Measurements from ENCODE around the gene RNH1.

RNH1 gene

DNA sequence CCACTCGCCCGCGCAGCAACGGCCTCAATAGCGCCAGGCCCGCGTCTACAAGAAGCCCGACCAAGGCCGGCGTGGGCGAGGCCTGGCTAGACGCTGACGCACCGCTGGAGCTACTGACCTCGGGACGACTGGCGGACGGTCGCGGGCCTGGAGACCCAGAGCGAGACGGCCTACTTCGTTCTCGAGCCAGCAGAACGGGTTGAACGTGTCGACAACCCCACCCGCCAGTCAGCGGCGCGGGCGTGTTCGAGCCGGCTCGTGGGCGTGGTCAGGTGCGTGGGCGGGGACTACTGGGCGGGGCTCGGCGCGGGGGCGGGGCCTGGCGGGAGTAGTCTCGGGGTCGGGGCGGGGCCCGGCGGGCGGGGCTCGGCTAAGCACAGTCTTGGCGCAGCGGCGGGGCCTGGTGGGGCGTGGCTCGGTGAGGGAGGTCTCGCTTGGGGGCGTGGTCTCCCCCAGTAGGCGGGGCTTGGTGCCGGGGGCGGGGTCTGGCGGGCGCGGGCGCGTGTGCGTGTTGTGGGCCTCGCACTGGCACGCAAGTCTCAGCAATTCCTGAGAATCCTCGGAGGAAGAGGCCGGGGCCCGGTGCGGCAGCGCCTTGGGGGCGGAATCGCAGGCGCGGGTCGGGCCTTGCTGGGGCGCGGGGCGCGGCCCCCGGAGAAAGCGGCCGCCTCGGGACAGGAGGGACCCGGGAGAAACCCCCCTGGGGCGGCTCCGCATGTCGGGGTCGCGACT, at the start of gene RNH1:
RNH1 (minus strand) TSS at position 248 of the 732 bp plus-strand sequence. CDS start 5,080 bp downstream, outside the sequence.
- peak; percentile 97 for DNase-seq (ENCODE audit: low spot score)

DNA sequence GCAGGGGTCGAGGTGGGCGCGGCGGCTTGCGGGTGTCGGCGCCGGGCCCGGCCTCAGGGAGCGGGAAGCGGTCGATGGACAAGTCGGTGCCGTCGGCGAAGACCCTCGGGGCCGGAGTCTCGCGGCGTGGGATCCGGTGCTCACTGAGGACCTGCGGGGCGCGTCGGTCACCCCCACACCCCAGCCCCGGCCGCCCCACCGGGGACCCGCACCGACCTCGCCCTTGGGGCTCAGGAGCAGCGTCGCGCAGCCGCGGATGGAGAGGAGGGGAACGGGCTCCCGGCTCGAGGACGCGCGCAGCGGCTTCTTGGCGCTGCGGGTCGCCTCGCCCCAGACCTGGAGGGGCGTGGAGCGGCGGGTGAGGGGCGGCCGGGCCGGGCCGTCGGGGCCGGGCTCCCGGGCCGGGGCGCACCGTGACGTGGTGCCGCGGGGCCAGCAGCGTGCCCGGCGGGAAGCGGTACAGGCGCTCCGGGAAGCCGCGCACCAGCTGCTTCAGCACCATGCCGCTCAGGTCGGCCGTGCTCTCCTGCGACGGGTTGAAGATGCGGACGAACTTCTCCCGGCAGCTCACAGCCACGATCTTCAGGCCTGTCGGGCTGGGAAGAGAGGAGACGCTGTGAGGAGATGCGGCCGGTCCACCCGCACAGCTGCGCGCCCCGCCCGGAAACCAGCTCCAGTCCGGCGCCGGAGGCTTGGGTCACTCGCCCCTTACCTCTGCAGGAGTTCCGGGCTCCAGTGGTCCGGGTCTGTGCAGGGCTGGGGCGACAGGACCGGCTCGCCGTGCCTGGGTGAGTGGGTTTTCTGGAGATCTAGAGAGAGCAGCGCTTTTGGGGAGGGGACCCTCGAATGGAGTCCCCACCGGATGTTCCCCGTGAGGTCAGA, 49.0 kb upstream of the RNH1 start:
- no peak for DNase-seq (ENCODE audit: low spot score)

DNA sequence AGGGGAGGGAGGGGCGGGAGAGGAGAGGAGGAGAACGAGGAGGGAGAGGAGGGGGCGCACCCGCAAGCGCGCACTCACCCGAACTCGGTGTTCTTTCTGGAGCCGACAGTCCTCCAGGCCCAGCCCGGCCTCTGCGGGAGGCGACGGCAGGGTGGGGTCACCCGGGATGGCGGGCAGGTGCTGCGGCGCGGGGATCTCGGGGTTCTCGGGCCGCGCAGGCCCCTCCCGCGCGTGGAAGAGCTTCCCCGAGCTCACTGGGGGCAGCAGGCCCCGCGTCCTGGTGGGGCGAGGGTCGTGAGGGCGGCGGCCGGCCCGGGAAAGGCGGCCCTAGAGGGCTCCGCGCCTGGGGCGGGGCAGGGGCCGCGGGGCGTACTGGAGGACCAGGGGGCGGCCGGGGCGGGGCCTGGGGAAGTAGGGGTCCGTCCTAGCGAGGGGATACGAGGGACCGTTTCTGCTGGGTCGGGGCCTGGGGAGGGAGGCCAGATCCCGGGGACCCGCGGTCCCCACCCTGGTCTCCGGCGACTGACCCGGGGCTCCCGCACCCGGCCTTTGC, 48.3 kb upstream of the RNH1 start:
- no peak for DNase-seq (ENCODE audit: low spot score)

DNA sequence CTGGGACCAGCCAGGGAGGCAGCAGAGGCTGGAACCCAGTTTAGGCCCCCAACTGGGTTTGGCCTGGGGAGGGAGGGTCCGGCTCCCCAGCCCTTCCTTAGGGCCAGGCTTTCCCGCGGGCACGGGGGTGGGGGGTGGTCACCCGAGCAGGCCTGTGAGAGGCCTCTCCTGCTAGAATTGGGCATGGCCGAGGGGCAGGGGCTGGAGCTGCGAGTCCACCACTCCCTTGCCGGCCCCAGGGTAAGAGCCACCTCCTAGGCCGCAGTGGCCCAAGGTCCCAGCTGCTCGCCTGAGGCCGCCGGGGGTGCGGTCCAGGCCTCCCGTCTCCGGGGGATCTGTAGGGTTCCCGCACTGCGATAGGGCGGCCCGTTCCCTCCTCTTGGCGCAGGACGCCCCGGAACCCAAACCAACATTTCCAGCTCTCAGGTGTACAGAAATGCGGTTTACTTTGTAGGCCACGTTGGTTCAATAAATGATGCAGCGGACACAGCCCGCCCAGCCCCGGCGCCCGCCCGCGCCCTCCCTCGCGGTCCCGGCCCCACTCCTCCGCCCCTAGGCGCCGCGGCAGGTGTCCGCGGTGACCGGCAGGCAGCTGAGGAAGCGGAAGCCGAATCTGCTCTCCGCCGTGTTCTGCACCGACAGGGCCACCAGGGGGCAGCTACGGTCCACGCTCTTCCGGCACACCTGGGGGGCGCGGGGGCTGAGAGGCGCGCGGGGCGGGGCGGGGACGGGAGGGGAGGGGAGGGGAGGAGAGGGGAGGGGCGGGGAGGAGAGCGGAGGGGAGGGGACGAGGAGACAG, 47.6 kb upstream of the RNH1 start:
- peak; percentile 28 for DNase-seq (ENCODE audit: low spot score)

DNA sequence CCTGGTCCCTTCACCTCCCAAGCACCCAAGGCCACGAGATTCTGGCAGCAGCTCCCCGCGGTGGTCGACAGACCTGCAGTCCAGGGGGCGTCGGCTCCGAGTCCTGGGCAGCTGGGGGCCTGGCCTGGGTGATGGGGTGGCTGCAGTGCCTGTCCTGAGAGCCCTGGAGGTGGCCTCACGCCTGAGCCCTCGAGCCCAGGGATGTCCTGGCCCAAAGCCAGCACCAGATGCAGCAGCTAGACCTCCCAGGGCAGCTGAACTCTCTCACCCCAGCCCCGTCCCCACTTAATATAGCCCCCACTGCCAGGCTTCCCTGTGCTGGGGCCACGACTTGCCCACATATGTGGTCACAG, 46.9 kb upstream of the RNH1 start:
- no peak for DNase-seq (ENCODE audit: low spot score)

DNA sequence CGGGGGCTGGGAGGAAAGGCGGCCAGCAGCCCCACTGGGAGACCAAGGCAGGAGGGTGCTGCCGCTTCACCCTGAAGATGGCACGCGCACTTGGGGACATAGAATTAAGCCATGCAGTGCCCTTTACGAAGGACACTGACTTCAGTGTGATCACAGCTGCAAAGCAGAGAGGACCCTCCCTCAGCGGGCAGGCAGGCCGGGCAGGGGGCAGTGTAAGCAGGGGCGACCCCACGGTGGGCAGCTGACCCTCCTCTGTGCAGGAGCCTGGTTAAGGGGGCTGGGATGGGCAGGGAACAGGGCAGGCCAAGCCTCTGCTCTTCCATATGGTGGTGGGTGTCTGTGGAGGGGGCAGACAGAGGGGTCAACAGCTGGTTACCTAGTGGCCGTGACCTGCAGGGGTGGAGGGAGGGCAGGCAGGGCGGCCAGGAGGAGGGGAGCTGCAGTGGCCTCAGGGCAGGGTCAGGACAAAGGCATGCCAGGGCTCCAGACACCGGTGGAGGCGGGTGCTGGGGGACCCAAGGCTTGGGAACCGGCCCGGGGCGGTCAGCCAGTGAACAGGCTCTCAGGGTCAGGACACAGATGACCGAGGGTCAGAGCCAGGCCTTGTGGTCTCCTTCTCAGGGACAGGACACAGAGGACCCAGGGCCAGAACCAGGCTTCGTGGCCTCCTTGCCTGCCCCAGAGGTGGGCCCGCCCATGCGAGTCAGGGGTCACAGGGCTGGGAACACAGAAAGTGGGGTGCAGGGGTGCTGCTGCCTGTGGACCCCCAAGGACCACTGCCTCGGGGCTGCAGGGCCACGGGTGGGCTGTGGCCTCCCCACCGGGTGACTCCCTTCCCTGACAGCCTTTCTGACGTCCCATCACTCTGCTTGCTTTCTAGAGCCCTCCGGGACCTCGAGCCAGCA, 46.3 kb upstream of the RNH1 start:
- DNase-seq (ENCODE audit: low spot score), result no peak

DNA sequence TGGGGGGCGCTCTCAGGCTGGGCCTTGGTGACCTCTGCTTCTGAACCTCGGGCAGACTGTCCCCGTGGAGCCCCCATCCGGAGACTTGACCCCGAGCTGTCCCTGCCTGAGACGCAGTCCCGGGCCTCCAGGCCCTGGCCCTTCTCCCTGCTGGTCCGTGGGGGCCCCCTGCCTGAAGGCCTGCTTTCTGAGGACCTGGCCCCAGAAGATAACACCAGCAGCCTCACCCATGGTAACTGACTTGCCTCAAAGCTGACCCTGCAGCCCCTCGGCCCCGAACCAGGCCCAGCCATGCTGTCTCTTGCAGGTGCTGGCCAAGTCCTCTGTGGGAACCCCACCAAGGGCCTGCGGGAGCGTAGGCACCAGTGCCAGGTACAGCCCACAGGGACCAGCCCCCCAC, 44.6 kb upstream of the RNH1 start:
- DNase-seq (ENCODE audit: low spot score), result no peak

DNA sequence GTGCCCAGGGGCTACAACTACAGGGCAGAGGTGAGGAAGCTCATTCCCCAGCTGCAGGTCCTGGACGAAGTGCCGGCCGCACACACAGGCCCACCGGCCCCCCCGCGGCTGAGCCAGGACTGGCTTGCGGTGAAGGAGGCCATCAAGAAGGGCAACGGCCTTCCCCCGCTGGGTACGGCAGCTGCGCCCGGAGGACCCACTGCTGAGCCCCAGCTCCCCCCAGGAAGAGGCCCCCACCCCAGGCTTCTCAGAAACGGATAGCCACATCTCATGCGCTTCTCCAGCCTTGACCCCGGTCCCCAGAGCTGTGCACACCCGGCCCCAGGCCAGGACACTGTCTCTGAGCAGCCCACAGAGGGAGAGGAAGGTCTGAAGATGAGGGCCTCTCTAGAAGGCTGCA, 44.1 kb upstream of the RNH1 start:
- no peak for DNase-seq (ENCODE audit: low spot score)

DNA sequence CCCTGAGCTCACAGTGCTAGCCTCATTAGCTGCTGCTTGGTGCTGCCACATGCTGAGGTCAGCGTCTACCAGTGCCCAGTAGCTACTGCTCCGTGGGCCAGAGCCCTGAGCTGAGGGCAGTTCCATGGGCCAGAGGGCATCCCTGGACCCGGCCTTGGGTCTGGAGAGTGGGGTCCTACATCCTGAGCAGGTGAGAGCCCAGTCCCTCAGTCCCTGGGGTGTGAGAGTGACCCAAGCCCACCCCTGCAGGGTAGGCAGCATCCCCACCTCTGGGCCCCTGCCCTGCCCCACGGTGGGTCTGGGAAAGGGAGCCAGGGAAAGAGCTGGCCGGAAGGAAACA, 43.7 kb upstream of the RNH1 start:
- DNase-seq (ENCODE audit: low spot score), result no peak

DNA sequence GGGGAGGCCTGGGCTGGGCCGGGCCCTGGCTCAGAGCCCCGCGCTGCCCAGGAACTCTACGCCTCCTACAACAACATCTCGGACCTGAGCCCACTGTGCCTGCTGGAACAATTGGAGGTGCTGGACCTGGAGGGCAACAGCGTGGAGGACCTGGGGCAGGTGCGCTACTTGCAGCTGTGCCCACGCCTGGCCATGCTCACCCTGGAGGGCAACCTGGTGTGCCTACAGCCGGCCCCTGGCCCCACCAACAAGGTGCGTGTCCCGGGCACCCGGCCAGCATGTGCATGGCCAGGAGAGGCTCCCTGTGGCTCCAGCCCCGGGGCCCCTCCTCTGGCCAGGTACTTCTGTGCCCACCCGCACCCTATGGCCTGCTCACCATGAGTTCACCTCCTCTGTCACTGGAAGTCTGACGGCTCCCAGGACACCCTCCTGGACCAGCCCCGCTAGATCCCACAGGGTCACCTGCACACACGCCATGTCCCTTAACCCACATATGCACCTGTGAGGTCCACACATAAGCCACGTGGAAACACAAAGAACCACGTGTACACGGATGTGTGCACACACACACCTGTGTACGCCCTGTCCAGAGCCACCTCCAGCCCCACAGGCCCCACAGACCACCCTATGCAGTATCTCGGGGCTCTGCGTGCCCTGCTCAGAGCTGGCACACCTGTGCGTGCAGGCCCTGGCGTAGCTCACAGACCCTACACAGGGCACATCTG, 43.1 kb upstream of the RNH1 start:
- DNase-seq (ENCODE audit: low spot score), result no peak

DNA sequence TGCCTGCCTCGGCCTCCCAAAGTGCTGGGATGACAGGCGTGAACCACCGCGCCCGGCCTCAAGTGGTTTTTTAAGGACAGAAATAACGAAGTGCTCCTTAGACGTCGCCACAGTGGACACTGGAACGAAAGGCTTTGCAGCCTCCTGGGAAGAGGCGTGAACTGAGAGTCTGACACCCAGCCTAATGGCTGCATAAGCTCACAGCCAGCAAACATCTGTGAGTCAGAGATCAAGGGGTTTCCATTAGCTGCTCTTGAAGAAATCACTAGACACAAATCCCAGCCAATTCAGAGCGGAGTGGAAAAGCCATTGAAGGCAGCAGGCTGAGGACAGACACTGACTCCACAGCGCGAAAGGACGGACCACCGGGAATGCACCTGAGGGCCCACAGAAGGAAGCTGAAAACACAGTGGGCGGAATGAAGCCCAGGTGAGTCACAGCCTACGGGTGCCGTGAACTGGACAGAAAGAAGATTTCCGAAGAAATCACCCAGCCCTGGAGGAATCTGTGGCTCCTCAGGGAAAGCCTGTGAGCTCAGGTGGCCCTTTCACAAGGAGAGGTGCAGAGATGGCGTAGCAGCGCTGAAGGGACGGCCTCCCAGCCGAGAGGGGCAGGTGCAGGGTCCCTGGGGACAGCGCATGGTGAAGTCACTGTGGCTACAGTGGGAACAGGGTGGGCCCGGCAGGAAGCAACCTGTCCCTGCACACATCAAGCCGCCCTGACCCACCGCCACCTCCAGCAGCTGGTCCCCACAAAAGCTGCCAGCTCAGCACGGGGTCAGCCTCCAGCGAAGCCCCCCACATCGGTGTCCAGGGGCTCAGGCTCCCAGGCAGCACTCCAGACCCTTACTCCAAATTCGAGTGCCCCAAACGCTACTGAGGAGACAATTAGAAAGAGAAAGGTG, 41.9 kb upstream of the RNH1 start:
- DNase-seq (ENCODE audit: low spot score), result no peak

DNA sequence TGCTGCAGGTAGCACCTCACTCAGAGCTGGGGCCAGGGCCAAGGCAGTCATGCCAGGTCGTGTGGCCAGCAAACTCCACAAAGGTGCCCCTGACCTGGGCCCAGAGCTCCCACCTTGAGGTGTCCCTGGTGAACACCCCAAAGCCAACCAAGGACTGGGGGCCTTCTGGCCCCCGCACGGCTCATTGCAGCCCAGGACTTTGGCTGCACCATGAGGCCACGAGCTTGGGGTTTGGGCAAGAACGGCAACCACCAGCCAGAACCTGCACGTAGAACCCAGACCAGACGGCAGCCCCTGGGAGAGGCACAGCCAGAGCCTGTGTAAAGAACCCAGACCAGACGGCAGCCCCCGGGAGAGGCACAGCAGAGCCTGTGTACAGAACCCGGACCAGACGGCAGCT, 38.1 kb upstream of the RNH1 start:
- no peak for DNase-seq (ENCODE audit: low spot score)

DNA sequence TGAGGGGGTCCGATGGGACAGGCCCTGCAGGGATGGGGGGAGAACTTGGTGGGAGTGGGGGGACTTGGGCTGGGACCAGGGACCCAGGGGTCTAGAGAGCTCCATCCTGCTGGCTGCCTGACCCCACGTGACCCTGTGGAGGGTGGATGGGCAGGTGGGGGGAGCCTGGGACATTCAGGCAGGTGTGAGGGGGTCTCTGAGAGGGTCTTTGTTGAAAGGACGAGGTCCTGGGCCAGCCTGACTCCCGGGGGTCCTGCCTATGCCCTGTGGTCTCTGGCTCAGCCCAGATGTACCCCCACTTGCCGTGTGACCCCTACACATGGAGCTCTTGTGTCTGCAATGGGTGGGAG, 37.8 kb upstream of the RNH1 start:
- DNase-seq (ENCODE audit: low spot score), result no peak

DNA sequence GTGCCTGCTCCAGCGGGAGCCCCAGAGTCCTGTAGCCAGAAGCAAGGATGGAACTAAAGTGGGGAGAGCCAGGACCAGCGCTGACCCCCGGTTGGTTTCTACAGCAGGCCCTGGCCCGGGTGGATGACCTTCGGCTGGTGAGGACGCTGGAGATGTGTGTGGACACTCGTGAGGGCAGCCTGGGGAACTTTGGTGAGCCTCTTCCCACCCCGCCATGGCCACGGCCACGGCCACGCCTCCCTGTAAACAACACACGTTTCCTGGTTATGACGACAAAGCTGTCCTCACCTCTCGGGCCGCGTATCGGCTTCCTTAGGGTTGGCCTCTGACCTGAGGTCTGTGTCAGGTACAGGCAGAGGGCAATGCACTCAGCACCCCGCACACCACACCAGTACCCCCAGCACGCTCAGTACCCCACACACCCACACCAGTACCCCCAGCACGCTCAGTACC, 34.4 kb upstream of the RNH1 start:
- no peak for DNase-seq (ENCODE audit: low spot score)

DNA sequence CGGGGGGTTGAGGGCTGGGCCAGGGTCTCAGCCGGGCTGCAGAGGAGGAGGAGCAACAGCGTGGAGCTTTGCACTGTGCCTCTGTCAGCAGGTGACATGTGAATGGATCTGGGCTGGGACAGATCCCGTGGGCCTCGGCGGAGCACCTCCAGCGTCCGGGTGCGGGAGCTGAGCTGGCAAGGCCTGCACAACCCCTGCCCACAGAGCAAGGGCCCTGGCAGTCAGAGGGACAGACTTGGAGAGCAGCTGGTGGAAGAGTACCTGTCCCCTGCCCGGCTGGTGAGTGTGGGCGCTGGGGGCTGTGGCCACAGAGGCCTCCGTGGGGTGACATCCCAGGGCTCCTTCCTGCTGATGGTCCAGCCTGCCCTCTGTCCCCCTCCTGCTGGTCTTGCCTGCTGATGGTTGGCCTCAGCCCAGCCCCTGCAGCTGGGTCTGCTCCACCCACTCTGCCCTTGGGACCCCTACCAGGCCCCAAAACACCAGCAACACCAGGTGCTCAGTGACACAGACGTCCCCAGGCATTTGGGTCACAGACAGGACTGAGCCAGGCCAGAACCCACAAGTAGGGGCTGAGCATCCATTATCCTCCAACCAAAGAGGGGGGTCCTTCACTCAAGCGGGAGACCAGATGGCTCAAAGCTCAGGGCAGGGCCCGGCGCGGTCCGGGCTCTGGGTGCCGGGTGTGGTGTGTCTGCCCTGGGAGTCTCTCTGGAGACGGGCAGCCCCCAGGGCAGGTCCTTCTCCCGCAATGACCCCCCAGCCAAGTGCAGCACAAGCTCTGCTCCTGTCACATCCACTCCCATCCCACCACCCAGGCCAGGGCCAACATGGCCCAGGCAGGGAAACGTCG, 33.8 kb upstream of the RNH1 start:
- no peak for DNase-seq (ENCODE audit: low spot score)

DNA sequence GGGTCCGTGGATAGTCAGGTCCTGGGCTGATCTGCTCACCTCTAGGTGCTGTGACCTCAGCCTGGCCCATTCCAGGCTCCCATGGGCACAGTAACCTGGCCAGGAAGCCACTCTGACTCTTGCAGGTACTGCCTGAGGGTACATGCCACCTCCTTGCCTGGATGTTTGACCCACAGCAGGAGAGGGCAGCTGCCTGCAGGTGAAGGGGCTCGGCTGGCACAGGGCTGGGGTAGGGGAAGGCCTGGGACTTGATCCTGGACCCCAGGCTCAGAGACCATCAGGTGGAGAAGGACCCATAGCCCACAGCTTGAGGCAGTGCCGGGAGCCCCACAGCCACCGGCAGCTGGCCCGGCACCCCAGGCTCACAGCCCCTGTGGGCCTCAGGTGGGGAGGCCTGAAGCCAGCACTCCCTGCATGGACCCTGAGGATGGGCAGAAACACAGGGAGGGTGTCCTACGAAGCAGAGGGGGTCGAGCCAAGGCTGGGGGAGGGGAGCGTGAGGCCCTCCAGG, 33.0 kb upstream of the RNH1 start:
- no peak for DNase-seq (ENCODE audit: low spot score)

DNA sequence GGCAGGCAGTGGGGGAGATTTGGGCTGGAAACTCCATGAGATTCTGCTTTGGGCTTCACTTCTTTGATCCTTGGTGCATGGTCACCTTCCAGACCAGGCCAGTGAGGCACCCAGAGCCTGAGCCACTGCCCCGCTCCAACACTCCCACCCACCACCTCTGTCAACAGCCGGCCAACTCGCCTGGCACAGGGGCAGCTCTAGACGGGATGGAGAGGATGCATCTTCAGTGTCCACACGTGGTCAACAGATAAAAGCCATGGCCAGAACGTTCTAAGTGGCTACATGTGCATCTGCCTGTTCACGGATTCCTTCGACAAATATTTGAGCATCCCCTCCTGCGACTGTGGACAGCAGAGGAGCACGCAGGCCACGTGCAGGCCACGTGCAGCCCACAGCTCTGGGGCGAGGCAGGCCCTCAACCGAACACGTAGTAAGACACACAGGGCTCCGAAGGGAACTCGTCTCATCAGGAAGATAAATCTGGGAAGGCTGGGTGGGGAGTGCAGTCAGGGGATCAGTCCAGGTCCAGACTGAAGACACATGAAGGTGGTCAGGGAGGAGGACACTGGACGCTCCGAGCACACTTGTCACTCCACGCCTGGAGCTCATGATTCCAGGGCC, 31.5 kb upstream of the RNH1 start:
- no peak for DNase-seq (ENCODE audit: low spot score)

Data from COLO829 (cell line).